Neural progenitor cell (in vitro differentiated cells): ENCODE results near the gene IFITM2. TPM values are rescaled to one million over a fixed set of nuclear protein-coding genes. Genes with fewer than 3 reads are reported as not detected.

Experiments used
- DNase-seq: peaks from one replicate; pipeline ENCODE4 v3.0.0-alpha.2; 2016; ENCODE audit warnings: low spot score
- H2AFZ ChIP-seq: fragments of 200-600 bp; sonication (generic); replicated peaks from 2 replicates; pipeline ENCODE4 v1.6.1; 2016; ENCODE audit warnings: antibody characterized with exemption
- H3F3A ChIP-seq: fragments of 200-600 bp; sonication (generic); 2 replicates; pipeline ENCODE4 v1.6.1; 2016; ENCODE audit warnings: antibody characterized with exemption, low read depth
- H3K27ac ChIP-seq: fragments of 200-600 bp; sonication (generic); 2 replicates; pipeline ENCODE4 v1.5.1; 2016; ENCODE audit warnings: mild to moderate bottlenecking
- H3K27me3 ChIP-seq: fragments of 200-600 bp; sonication (generic); 2 replicates; pipeline ENCODE4 v1.6.1; 2016; ENCODE audit warnings: mild to moderate bottlenecking, moderate library complexity
- H3K36me3 ChIP-seq: fragments of 200-600 bp; sonication (generic); 2 replicates; pipeline ENCODE4 v1.5.1; 2016
- H3K4me1 ChIP-seq: fragments of 200-600 bp; sonication (generic); 2 replicates; pipeline ENCODE4 v1.6.1; 2016; ENCODE audit warnings: mixed run types
- H3K4me2 ChIP-seq: fragments of 200-600 bp; sonication (generic); 2 replicates; pipeline ENCODE4 v1.6.1; 2016
- H3K4me3 ChIP-seq: fragments of 200-600 bp; sonication (generic); 2 replicates; pipeline ENCODE4 v1.5.1; 2016
- H3K79me2 ChIP-seq: fragments of 200-600 bp; sonication (generic); 2 replicates; pipeline ENCODE4 v1.6.1; 2016; ENCODE audit warnings: low read depth
- H3K9ac ChIP-seq: fragments of 200-600 bp; sonication (generic); 2 replicates; pipeline ENCODE4 v1.6.1; 2016
- H3K9me3 ChIP-seq: fragments of 200-600 bp; sonication (generic); 2 replicates; pipeline ENCODE4 v1.5.1; 2016; ENCODE audit warnings: low read depth
- H4K20me1 ChIP-seq: fragments of 200-600 bp; sonication (generic); 2 replicates; pipeline ENCODE4 v1.6.1; 2016; ENCODE audit warnings: low read depth
- H3K27ac Mint-ChIP-seq: 3 replicates; pipeline ENCODE4 v1.8.0; 2021; ENCODE audit warnings: mixed read lengths
- H3K27me3 Mint-ChIP-seq: 2 replicates; pipeline ENCODE4 v1.8.0; 2022; ENCODE audit warnings: low read depth, mild to moderate bottlenecking, inconsistent platforms, moderate library complexity, mixed read lengths; ENCODE audit not compliant: insufficient read depth
- H3K36me3 Mint-ChIP-seq: 3 replicates; pipeline ENCODE4 v1.8.0; 2021; ENCODE audit warnings: mixed read lengths
- H3K4me1 Mint-ChIP-seq: 3 replicates; pipeline ENCODE4 v1.8.0; 2021; ENCODE audit warnings: mixed read lengths
- H3K4me3 Mint-ChIP-seq: 3 replicates; pipeline ENCODE4 v1.8.0; 2021; ENCODE audit warnings: mild to moderate bottlenecking, moderate library complexity, mixed read lengths
- H3K9me3 Mint-ChIP-seq: 3 replicates; pipeline ENCODE4 v1.8.0; 2020; ENCODE audit warnings: mixed read lengths
- EZH2 ChIP-seq: fragments of 200-600 bp; sonication (generic); IDR thresholded peaks from 2 replicates; pipeline ENCODE4 v1.6.1; 2017; ENCODE audit warnings: antibody characterized with exemption, mild to moderate bottlenecking, moderate library complexity
- EZH2phosphoT487 ChIP-seq: fragments of 200-600 bp; sonication (generic); IDR thresholded peaks from 2 replicates; pipeline ENCODE4 v1.6.1; 2017; ENCODE audit warnings: antibody characterized with exemption
- total RNA-seq: library from RNA; depleted of rRNA; stranded (reverse); fragments of >200 nt; gene quantifications from 2 replicates; pipeline ENCODE4 v1.2.3, GENCODE V29; 2015; ENCODE audit warnings: low replicate concordance
- TF ChIP-seq, protein P1 (sequence below): fragments of 200-600 bp; sonication (generic); IDR thresholded peaks from 2 replicates; pipeline ENCODE4 v1.5.1; 2017; ENCODE audit warnings: antibody characterized with exemption, mild to moderate bottlenecking

Gene IFITM2
- total RNA-seq, 1 donor from 2014 or later: 10.5 TPM

DNA sequence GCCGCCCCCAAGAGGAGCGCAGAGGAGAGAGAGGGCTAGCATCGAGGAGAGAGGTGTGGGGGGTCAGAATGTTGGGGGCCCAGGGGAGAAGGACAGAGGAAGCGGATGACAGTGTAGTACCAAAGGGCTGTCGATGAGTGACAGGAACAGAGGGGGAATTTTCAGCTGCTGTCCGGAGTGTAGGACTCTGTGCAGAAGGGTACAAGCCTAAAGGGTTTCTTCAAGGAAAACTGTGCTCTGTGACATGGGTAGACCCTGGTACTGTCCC is 34.8 kb upstream of the IFITM2 start:
- Histone ChIP-seq H3K4me1 (no peaks in the 10 kb centered on the region), H3K27ac (no peak overlapping the region)
- no peak overlapping the region for H3K27ac Mint-ChIP-seq

DNA sequence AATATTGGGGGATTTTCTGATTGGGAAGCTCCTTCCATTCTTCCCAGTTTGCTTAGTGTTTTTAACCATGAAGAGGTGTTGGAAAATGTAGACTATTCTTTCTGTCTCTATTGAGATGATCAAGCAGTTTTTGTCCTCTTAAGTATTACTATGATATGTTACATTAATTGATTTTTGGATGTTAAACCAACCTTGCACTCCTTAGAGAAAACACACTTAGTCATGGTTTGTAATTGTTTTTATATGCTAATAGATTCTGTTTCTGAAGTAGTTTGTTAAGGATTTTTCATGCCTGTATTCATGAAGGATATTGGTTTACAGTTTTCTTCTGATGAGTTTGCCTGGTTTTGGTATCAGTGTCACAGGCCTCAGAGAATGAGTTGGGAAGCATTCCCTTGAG is 31.4 kb upstream of the IFITM2 start:
- Histone ChIP-seq H3K4me3 (no peak overlapping the region), H3K36me3 (no peaks in the 10 kb centered on the region), H3K27me3 (peaks cover 7% of the 10 kb centered on the region), H3K79me2 (no peaks in the 10 kb centered on the region), H3K9ac (no peak overlapping the region), H2AFZ (no peak overlapping the region), H3F3A (no peaks in the 10 kb centered on the region), H3K9me3 (no peaks in the 10 kb centered on the region), H3K27ac (no peak overlapping the region), H4K20me1 (no peaks in the 10 kb centered on the region), H3K4me1 (no peaks in the 10 kb centered on the region), H3K4me2 (no peak overlapping the region)
- H3K4me1 Mint-ChIP-seq: peaks cover 3% of the 10 kb centered on the region
- H3K27ac Mint-ChIP-seq: no peak overlapping the region
- peaks cover 5% of the 10 kb centered on the region for H3K9me3 Mint-ChIP-seq
- H3K36me3 Mint-ChIP-seq: no peaks in the 10 kb centered on the region
- peaks cover 9% of the 10 kb centered on the region for H3K27me3 Mint-ChIP-seq
- no peak for DNase-seq
- TF ChIP-seq, protein P1, sequence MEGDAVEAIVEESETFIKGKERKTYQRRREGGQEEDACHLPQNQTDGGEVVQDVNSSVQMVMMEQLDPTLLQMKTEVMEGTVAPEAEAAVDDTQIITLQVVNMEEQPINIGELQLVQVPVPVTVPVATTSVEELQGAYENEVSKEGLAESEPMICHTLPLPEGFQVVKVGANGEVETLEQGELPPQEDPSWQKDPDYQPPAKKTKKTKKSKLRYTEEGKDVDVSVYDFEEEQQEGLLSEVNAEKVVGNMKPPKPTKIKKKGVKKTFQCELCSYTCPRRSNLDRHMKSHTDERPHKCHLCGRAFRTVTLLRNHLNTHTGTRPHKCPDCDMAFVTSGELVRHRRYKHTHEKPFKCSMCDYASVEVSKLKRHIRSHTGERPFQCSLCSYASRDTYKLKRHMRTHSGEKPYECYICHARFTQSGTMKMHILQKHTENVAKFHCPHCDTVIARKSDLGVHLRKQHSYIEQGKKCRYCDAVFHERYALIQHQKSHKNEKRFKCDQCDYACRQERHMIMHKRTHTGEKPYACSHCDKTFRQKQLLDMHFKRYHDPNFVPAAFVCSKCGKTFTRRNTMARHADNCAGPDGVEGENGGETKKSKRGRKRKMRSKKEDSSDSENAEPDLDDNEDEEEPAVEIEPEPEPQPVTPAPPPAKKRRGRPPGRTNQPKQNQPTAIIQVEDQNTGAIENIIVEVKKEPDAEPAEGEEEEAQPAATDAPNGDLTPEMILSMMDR: no peak
- TF ChIP-seq EZH2phosphoT487: no peak
- no peak for TF ChIP-seq EZH2
- H3K4me3 Mint-ChIP-seq: no peak overlapping the region

More for the DNA sequence above, 34.8 kb upstream of the IFITM2 start:
- Mint-ChIP-seq H3K36me3 (peaks cover 1% of the 10 kb centered on the region), H3K27me3 (peaks cover 7% of the 10 kb centered on the region), H3K4me3 (no peak overlapping the region), H3K9me3 (peaks cover 11% of the 10 kb centered on the region), H3K4me1 (peaks cover 6% of the 10 kb centered on the region)
- Histone ChIP-seq H3K9me3 (no peaks in the 10 kb centered on the region), H2AFZ (no peak overlapping the region), H3K79me2 (no peaks in the 10 kb centered on the region), H4K20me1 (no peaks in the 10 kb centered on the region), H3K36me3 (no peaks in the 10 kb centered on the region), H3K4me3 (no peak overlapping the region), H3F3A (no peaks in the 10 kb centered on the region), H3K4me2 (no peak overlapping the region), H3K9ac (no peak overlapping the region), H3K27me3 (peaks cover 3% of the 10 kb centered on the region)
- TF ChIP-seq EZH2: no peak
- DNase-seq: no peak

GRCh38 chr11:278001-278951 is 29.3 kb upstream of the IFITM2 start, which contains the start of gene NLRP6:
Gene NLRP6, plus strand, starts transcription at chr11:278407. Its CDS starts 163 bp downstream, at chr11:278570.
- Histone ChIP-seq H3K27ac (no peak within 1 kb of the TSS), H3K27me3 (peaks cover 8% of the 10 kb centered on the region)
- H3K9me3 Mint-ChIP-seq: peaks cover 5% of the 10 kb centered on the region

More at GRCh38 chr11:278001-278951, 29.3 kb upstream of the IFITM2 start, which contains the start of gene NLRP6:
- H3K4me3 Mint-ChIP-seq: peak within 1 kb of the TSS; percentile 28
- no peaks in the 10 kb centered on the region for H3K36me3 Mint-ChIP-seq
- Histone ChIP-seq H4K20me1 (no peaks in the 10 kb centered on the region), H3K9me3 (no peaks in the 10 kb centered on the region), H3K4me1 (no peaks in the 10 kb centered on the region), H3K4me2 (no peak within 1 kb of the TSS), H3K9ac (no peak within 1 kb of the TSS), H3K36me3 (no peaks in the 10 kb centered on the region), H3F3A (no peaks in the 10 kb centered on the region), H3K4me3 (no peak within 1 kb of the TSS), H2AFZ (no peak within 1 kb of the TSS), H3K79me2 (no peaks in the 10 kb centered on the region)
- no peak for DNase-seq
- H3K27ac Mint-ChIP-seq: no peak within 1 kb of the TSS
- H3K4me1 Mint-ChIP-seq: peaks cover 9% of the 10 kb centered on the region
- H3K27me3 Mint-ChIP-seq: peaks cover 12% of the 10 kb centered on the region
- no peak for TF ChIP-seq EZH2phosphoT487
- TF ChIP-seq EZH2: no peak
- TF ChIP-seq, protein P1: no peak
